MCF 10A (cell line): ENCODE results near the gene TRERF1. TPM values are rescaled to one million over a fixed set of nuclear protein-coding genes. Genes with fewer than 3 reads are reported as not detected.

Experiments
- BruUV-seq: library from RNA; stranded (reverse); fragments of 400-500 nt; replicated peaks from 2 replicates; lab custom pipeline; 2021; lab: Mats Ljungman, UMichigan
- CTCF ChIA-PET: fragments of 300-600 bp; sonication (Branson Sonifier 250); formaldehyde crosslinking; extraction: SDS; loops from one replicate; lab custom pipeline; 2021; ENCODE audit warnings: antibody characterized with exemption, inconsistent platforms; lab: Yijun Ruan, JAX
- POLR2A ChIA-PET: fragments of 300-600, 350-650 bp; sonication (Branson Sonifier 250); formaldehyde crosslinking; extraction: SDS; loops from one replicate; lab custom pipeline; 2020; ENCODE audit warnings: antibody characterized with exemption, inconsistent platforms; lab: Yijun Ruan, JAX
- DNase-seq: peaks from one replicate; pipeline ENCODE4 v3.0.0-alpha.2; 2018; ENCODE audit not compliant: unreplicated experiment
- H3K27ac Mint-ChIP-seq: one replicate; pipeline ENCODE4 v1.8.0; 2022; ENCODE audit warnings: mild to moderate bottlenecking, low read depth, mixed read lengths; ENCODE audit not compliant: unreplicated experiment
- H3K27me3 Mint-ChIP-seq: one replicate; pipeline ENCODE4 v1.8.0; 2022; ENCODE audit warnings: mixed read lengths; ENCODE audit not compliant: insufficient read depth, unreplicated experiment
- H3K36me3 Mint-ChIP-seq: one replicate; pipeline ENCODE4 v1.8.0; 2022; ENCODE audit warnings: mild to moderate bottlenecking, moderate library complexity, mixed read lengths; ENCODE audit not compliant: insufficient read depth, unreplicated experiment
- H3K4me1 Mint-ChIP-seq: one replicate; pipeline ENCODE4 v1.8.0; 2022; ENCODE audit warnings: mixed read lengths; ENCODE audit not compliant: insufficient read depth, unreplicated experiment
- H3K4me3 Mint-ChIP-seq: one replicate; pipeline ENCODE4 v1.8.0; 2022; ENCODE audit warnings: mild to moderate bottlenecking, moderate library complexity, mixed read lengths; ENCODE audit not compliant: unreplicated experiment
- H3K9me3 Mint-ChIP-seq: one replicate; pipeline ENCODE4 v1.8.0; 2022; ENCODE audit warnings: mixed read lengths; ENCODE audit not compliant: unreplicated experiment
- intact Hi-C: fragments of 100-400 bp; cut with micrococcal nuclease; formaldehyde crosslinking; loops from 2 replicates; pipeline ENCODE4 v1.14.1; 2022
- total RNA-seq: library from RNA; stranded (reverse); gene quantifications from 2 replicates; pipeline ENCODE4 v1.2.3, GENCODE V29; 2022
- TF ChIP-seq, protein P1 (sequence below): fragments of 200-600 bp; IDR thresholded peaks from one replicate; pipeline ENCODE4 v1.8.0; 2022; ENCODE audit warnings: antibody characterized with exemption, mild to moderate bottlenecking; ENCODE audit not compliant: unreplicated experiment

TRERF1 gene
- total RNA-seq, 1 experiment from 2014 or later = 9.4 TPM

DNA sequence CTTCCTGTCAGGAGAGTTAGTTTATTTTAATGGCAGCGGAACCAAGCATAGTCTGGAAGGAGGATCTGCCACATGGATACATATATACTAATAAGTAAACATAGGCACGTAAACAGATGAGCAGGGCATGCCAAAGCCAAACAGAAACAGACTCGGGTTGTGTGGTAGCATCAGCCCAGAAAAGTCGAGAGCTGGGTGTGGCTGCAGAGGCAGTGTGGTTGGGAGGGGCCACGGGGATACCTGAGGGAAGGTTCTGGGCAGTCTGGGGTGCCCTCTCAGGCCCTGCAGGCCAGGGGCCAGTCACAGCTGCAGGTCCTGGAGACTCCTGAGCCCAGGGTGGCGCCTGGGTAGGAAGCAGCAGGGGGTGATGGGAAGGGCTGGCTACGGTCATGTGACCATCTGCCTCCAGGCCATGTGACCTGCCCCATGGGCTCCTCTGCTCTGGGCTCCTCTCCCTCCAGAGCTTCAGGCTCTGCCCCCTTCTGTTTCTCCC is 191.3 kb downstream of the TRERF1 start:
- H3K27me3 Mint-ChIP-seq = no peaks in the 10 kb centered on the region
- TF ChIP-seq, protein P1, sequence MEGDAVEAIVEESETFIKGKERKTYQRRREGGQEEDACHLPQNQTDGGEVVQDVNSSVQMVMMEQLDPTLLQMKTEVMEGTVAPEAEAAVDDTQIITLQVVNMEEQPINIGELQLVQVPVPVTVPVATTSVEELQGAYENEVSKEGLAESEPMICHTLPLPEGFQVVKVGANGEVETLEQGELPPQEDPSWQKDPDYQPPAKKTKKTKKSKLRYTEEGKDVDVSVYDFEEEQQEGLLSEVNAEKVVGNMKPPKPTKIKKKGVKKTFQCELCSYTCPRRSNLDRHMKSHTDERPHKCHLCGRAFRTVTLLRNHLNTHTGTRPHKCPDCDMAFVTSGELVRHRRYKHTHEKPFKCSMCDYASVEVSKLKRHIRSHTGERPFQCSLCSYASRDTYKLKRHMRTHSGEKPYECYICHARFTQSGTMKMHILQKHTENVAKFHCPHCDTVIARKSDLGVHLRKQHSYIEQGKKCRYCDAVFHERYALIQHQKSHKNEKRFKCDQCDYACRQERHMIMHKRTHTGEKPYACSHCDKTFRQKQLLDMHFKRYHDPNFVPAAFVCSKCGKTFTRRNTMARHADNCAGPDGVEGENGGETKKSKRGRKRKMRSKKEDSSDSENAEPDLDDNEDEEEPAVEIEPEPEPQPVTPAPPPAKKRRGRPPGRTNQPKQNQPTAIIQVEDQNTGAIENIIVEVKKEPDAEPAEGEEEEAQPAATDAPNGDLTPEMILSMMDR = no peak
- intact Hi-C loops = no loop called here
- H3K36me3 Mint-ChIP-seq = peaks cover 54% of the 10 kb centered on the region
- DNase-seq = no peak
- BruUV-seq = no TSS peak
- no peak overlapping the region for H3K4me3 Mint-ChIP-seq
- POLR2A ChIA-PET = no interaction called here
- CTCF ChIA-PET = interaction anchor here (0.6 to 5.1 kb wide), 4 partner anchors 16 to 287 kb away, joined by 3 to 25 read pairs (median 4); no protein-coding TSS in a partner anchor
- no peak overlapping the region for H3K27ac Mint-ChIP-seq
- no peaks in the 10 kb centered on the region for H3K9me3 Mint-ChIP-seq
- H3K4me1 Mint-ChIP-seq = peaks cover 9% of the 10 kb centered on the region

DNA sequence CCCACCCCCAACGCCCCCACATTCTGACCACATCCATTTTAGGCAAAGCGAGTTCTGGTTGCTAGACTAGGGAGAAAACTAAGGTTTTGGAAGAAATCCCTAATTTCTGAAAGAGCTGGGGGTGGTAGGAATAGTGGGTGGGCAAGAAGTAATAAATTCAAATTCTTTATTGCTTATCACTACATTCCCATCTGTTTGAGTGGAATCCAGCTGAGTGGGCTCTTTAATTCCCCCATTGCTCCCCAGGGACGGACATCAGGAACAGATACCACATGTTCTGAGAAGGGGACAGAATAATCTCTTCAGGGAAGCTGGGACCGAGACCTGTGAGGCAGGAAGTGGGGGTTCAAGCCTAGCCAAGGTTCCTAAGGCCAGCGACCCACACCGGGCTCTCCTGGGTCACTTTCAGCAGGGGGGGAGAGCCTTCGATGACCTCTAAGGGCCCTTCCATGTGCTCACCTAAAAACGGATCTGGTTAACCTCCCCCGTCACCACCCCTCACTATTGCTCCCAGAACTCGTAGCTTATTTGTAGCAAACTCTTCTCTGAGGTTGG is 191.8 kb downstream of the TRERF1 start:
- CTCF ChIA-PET = interaction anchor here (0.6 to 5.1 kb wide), 5 partner anchors 15 to 479 kb away, joined by 3 to 25 read pairs (median 3); partner anchors contain the start of gene PRICKLE4

DNA sequence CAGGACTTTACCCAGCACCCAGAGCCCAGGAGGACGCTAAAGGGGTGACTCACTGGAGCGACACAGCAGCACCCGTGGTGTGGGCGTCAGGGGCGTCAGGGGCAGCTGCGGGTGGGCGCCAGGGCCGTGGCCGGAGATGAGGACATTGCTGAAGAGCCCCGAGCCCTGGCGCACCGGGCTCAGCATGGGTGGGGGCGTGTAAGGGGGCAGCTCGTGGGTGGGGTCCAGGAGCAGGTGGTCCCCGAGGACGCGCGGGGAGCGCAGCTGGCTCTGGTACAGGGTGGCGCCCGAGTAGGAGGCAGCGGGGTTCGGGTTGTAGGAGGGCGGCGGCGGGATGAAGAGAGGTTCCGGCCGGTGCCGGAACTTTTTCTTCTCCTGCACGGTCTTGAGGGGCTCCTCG is 192.4 kb downstream of the TRERF1 start:
- BruUV-seq = no TSS peak
- peaks cover 9% of the 10 kb centered on the region for H3K4me1 Mint-ChIP-seq
- no peak overlapping the region for H3K27ac Mint-ChIP-seq
- no peak for DNase-seq
- no peaks in the 10 kb centered on the region for H3K9me3 Mint-ChIP-seq
- peaks cover 61% of the 10 kb centered on the region for H3K36me3 Mint-ChIP-seq
- TF ChIP-seq, protein P1 = no peak
- no peaks in the 10 kb centered on the region for H3K27me3 Mint-ChIP-seq
- H3K4me3 Mint-ChIP-seq = no peak overlapping the region
- POLR2A ChIA-PET = interaction anchor here (1.0 kb wide), 1 partner anchor 306 kb away, joined by 4 read pairs; no protein-coding TSS in a partner anchor
- CTCF ChIA-PET = interaction anchor here (0.6 to 1.0 kb wide), 2 partner anchors 15 to 479 kb away, joined by 3 read pairs; partner anchors contain the start of gene PRICKLE4
- intact Hi-C loops = no loop called here

More for the DNA sequence above, 191.8 kb downstream of the TRERF1 start:
- Mint-ChIP-seq H3K9me3 (no peaks in the 10 kb centered on the region), H3K4me3 (no peak overlapping the region), H3K36me3 (peaks cover 55% of the 10 kb centered on the region), H3K27me3 (no peaks in the 10 kb centered on the region), H3K4me1 (peaks cover 9% of the 10 kb centered on the region), H3K27ac (no peak overlapping the region)
- POLR2A ChIA-PET = no interaction called here
- no TSS peak for BruUV-seq
- no peak for DNase-seq
- TF ChIP-seq, protein P1 = no peak
- intact Hi-C loops = no loop called here

DNA sequence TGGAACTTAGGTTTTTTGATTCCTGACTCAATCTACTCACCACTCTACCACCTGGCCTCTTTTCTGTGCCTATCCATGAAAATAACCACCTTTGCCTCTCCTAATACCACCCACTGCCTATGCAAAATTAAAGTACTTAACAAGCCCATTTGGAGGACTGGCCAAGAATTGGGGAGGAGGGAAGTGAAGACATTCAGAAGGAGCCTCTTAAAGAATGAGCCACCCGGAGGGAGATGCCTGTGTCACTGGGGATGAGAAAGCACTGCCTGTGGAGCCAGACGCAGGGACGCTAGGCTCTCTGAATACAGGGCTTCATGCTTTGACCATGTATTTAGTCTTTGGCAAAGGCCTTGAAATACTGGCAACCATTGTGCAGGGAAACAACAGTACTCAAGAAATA is 194.1 kb downstream of the TRERF1 start:
- H3K27ac Mint-ChIP-seq = no peak overlapping the region
- intact Hi-C loops = no loop called here
- CTCF ChIA-PET = no interaction called here
- peaks cover 68% of the 10 kb centered on the region for H3K36me3 Mint-ChIP-seq
- H3K9me3 Mint-ChIP-seq = no peaks in the 10 kb centered on the region
- H3K27me3 Mint-ChIP-seq = no peaks in the 10 kb centered on the region
- POLR2A ChIA-PET = interaction anchor here (0.7 to 1.7 kb wide), 2 partner anchors 30 to 91 kb away, joined by 3 read pairs; no protein-coding TSS in a partner anchor
- DNase-seq = no peak
- TF ChIP-seq, protein P1 = no peak
- no peak overlapping the region for H3K4me3 Mint-ChIP-seq
- no TSS peak for BruUV-seq
- peaks cover 10% of the 10 kb centered on the region for H3K4me1 Mint-ChIP-seq
